Ishikawa (cell line): ENCODE data around the gene UCHL3.

Experiments
- CEBPB ChIP-seq: IDR thresholded peaks from 2 replicates; pipeline ENCODE4 v1.6.1; 2012
- CREB1 ChIP-seq: IDR thresholded peaks from 2 replicates; pipeline ENCODE4 v1.6.1; 2012; ENCODE audit warnings: low read depth
- EGR1 ChIP-seq: IDR thresholded peaks from 2 replicates; pipeline ENCODE4 v1.6.1; 2012
- EP300 ChIP-seq: IDR thresholded peaks from 2 replicates; pipeline ENCODE4 v1.6.1; 2012; ENCODE audit warnings: borderline replicate concordance
- FOXM1 ChIP-seq: IDR thresholded peaks from 2 replicates; pipeline ENCODE4 v1.6.1; 2012; ENCODE audit warnings: low read depth, borderline replicate concordance
- MAX ChIP-seq: IDR thresholded peaks from 2 replicates; pipeline ENCODE4 v1.6.1; 2012
- NFIC ChIP-seq: IDR thresholded peaks from 2 replicates; pipeline ENCODE4 v1.6.1; 2012
- RAD21 ChIP-seq: IDR thresholded peaks from 2 replicates; pipeline ENCODE4 v1.6.1; 2012; ENCODE audit warnings: low read depth
- TAF1 ChIP-seq: IDR thresholded peaks from 2 replicates; pipeline ENCODE4 v1.6.1; 2012; ENCODE audit warnings: low read depth, mild to moderate bottlenecking
- TCF12 ChIP-seq: IDR thresholded peaks from 2 replicates; pipeline ENCODE4 v1.6.1; 2012; ENCODE audit warnings: low read depth
- TEAD4 ChIP-seq: IDR thresholded peaks from 2 replicates; pipeline ENCODE4 v1.6.1; 2012
- USF1 ChIP-seq: IDR thresholded peaks from 2 replicates; pipeline ENCODE4 v1.6.1; 2012
- YY1 ChIP-seq: IDR thresholded peaks from 2 replicates; pipeline ENCODE4 v1.6.1; 2012; ENCODE audit warnings: low read depth
- ZBTB7A ChIP-seq: IDR thresholded peaks from 2 replicates; pipeline ENCODE4 v1.6.1; 2012; ENCODE audit warnings: low read depth
- TF ChIP-seq, protein P1 (sequence below): IDR thresholded peaks from 2 replicates; pipeline ENCODE4 v1.6.1; 2012; ENCODE audit warnings: low read depth, mild to moderate bottlenecking

The UCHL3 gene

DNA sequence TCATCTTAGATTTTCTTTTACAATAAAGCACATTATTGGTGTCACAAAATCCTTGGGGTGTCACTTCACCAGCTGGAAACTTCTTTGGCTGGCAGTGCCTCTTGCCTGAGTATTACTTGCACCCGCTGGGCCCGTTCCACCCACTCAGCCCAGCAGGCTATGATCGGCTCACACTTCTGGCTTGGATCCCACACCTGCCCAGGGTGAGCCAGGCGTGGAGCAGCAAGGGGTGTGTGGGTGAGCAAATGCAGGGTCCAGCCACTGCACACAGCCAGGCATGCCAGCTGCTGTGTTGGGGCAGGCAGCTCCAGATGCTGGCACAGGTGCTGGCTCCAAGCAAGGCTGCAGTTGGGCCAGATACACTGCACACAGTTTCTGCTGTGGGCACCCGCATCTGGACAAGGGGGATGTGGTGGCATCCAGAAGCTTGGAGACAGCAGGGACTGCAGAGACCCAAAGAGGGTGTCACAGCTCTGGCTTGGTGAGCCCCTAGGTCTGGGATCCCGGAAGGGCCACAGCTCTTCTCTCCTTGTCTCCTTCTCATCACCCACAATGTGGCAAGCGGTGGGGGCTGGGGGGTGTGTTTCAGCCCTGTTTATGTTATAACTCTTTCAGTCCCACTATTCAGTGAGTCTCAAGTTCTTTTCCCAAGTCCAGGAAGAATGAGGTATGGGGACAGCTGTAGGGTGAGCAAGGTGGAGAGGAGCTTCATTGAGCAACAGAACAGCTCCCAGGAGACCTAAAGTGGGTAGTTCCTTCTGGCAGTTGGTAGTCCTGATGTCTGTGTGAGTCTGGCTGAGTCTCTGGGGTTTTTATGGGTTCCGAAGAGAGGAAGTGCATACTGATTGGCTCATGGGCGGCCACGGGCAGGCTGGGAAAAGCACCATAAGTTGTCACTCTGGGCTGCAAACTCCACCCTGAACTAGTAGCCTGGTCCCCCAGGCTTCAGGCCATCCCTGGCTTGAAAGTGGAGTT lies 42.3 kb upstream of the UCHL3 start:
- TF ChIP-seq TAF1 (no peak), CREB1 (no peak), EP300 (no peak), RAD21 (no peak), NFIC (peak; percentile 92), ZBTB7A (no peak), TCF12 (peak; percentile 61; the same call in 1 of the 2 replicates), MAX (no peak), YY1 (no peak), CEBPB (no peak), USF1 (no peak), TEAD4 (0 out of 2 replicates have a peak, but pooled peaks have one; percentile 15), FOXM1 (no peak), EGR1 (peak; percentile 94)
- TF ChIP-seq, protein P1, sequence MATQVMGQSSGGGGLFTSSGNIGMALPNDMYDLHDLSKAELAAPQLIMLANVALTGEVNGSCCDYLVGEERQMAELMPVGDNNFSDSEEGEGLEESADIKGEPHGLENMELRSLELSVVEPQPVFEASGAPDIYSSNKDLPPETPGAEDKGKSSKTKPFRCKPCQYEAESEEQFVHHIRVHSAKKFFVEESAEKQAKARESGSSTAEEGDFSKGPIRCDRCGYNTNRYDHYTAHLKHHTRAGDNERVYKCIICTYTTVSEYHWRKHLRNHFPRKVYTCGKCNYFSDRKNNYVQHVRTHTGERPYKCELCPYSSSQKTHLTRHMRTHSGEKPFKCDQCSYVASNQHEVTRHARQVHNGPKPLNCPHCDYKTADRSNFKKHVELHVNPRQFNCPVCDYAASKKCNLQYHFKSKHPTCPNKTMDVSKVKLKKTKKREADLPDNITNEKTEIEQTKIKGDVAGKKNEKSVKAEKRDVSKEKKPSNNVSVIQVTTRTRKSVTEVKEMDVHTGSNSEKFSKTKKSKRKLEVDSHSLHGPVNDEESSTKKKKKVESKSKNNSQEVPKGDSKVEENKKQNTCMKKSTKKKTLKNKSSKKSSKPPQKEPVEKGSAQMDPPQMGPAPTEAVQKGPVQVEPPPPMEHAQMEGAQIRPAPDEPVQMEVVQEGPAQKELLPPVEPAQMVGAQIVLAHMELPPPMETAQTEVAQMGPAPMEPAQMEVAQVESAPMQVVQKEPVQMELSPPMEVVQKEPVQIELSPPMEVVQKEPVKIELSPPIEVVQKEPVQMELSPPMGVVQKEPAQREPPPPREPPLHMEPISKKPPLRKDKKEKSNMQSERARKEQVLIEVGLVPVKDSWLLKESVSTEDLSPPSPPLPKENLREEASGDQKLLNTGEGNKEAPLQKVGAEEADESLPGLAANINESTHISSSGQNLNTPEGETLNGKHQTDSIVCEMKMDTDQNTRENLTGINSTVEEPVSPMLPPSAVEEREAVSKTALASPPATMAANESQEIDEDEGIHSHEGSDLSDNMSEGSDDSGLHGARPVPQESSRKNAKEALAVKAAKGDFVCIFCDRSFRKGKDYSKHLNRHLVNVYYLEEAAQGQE, result no peak

- TF ChIP-seq FOXM1 (no peak), CREB1 (no peak), ZBTB7A (no peak)
Observed at GRCh38 chr13:75508002-75508548, 41.5 kb upstream of the UCHL3 start.

GRCh38 chr13:75511051-75511625 lies 38.5 kb upstream of the UCHL3 start:
- TF ChIP-seq CEBPB (no peak), TCF12 (no peak), EGR1 (no peak), ZBTB7A (no peak), RAD21 (no peak), MAX (no peak), FOXM1 (no peak), TEAD4 (no peak), NFIC (no peak), USF1 (no peak), TAF1 (no peak), CREB1 (no peak), EP300 (no peak), YY1 (no peak)
- TF ChIP-seq, protein P1, result no peak

- TF ChIP-seq ZBTB7A (no peak), TEAD4 (no peak), MAX (no peak), RAD21 (no peak), CREB1 (no peak), NFIC (no peak), EP300 (no peak), USF1 (no peak), EGR1 (no peak), TCF12 (no peak), YY1 (no peak), FOXM1 (no peak), CEBPB (no peak)
- TF ChIP-seq, protein P1, result no peak
Observed at GRCh38 chr13:75512253-75512652, 37.3 kb upstream of the UCHL3 start.
